Peyer's patch (tissue), 4 donors: ENCODE results near the gene IL23A. TPM values are rescaled to one million over a fixed set of nuclear protein-coding genes. Genes with fewer than 3 reads are reported as not detected.

Source experiments
- DNase-seq, 3 donors: peaks; one replicate each; pipeline ENCODE4 v3.0.0-alpha.2; 2017 to 2019
- H3K27ac ChIP-seq, 4 donors: fragments of 200-600 bp; sonication (generic); one replicate each; pipeline ENCODE4 v1.5.1; 2016 to 2019
- H3K27me3 ChIP-seq, 2 donors: fragments of 200-600 bp; sonication (generic); one replicate each; pipeline ENCODE4 v1.5.1; 2019
- H3K36me3 ChIP-seq, 3 donors: fragments of 200-600 bp; sonication (generic); one replicate each; pipeline ENCODE4 v1.5.1; 2016 to 2019
- H3K4me1 ChIP-seq, 4 donors: fragments of 200-600 bp; sonication (generic); one replicate each; pipeline ENCODE4 v1.5.1; 2016 to 2019
- H3K4me3 ChIP-seq, 4 donors: fragments of 200-600 bp; sonication (generic); 1 replicate in 3 of 4; 2 replicates in 1 of 4; pipeline ENCODE4 v1.5.1; 2016 to 2019; ENCODE audit warnings: mild to moderate bottlenecking in 1 of 4
- H3K9me3 ChIP-seq, 4 donors: fragments of 200-600 bp; sonication (generic); one replicate each; pipeline ENCODE4 v1.5.1; 2016 to 2019; ENCODE audit warnings: mild to moderate bottlenecking in 1 of 4
- POLR2A ChIP-seq, 2 donors: fragments of 450-650 bp; IDR thresholded peaks; one replicate each; pipeline ENCODE4 v1.5.1; 2017; ENCODE audit warnings: antibody characterized with exemption in 2 of 2, mild to moderate bottlenecking in 2 of 2, moderate library complexity in 2 of 2
- total RNA-seq, 4 donors: library from RNA; depleted of rRNA; stranded (reverse); fragments of >200 nt; gene quantifications; one replicate each; pipeline ENCODE4 v1.1.0, GENCODE V29; 2016
- TF ChIP-seq, protein P1 (sequence below), 6 experiments: fragments of 450-650 bp in 4 of 6; fragments of 200-600 bp in 2 of 6; sonication (generic) in 1 of 6; IDR thresholded peaks; one replicate each; pipeline ENCODE4 v1.5.1; 2017 to 2019; ENCODE audit warnings: antibody characterized with exemption in 6 of 6, mild to moderate bottlenecking in 3 of 6, moderate library complexity in 1 of 6

Gene IL23A
- total RNA-seq, 4 donors from 2014 or later = 3.1 to 5.8 TPM; not detected in 2

DNA sequence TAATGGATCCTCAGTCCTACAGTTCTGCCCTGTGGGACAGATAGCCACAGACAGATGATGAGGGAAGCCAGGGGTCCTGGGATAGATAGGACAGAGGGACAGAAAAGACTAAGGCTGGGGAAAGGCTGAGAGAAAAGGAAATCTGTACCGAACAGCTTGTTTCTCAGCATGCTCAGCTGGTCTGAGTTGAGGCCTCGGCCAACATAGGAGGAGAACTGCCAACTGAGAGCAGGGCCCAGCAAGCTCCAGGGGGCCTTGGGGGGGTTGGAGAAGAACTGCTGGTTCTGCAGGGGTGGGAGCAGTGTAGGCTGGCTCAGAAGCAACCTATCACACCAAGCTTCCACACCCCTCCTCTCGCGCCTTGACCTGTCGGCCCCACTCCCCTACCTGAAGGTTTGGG, 10.1 kb downstream of the IL23A start:
- H3K36me3 ChIP-seq = peaks cover 0 to 97% (median 0%) of the 10 kb centered on the region in 3 donors
- no peak overlapping the region for H3K4me3 ChIP-seq
- TF ChIP-seq, protein P1, sequence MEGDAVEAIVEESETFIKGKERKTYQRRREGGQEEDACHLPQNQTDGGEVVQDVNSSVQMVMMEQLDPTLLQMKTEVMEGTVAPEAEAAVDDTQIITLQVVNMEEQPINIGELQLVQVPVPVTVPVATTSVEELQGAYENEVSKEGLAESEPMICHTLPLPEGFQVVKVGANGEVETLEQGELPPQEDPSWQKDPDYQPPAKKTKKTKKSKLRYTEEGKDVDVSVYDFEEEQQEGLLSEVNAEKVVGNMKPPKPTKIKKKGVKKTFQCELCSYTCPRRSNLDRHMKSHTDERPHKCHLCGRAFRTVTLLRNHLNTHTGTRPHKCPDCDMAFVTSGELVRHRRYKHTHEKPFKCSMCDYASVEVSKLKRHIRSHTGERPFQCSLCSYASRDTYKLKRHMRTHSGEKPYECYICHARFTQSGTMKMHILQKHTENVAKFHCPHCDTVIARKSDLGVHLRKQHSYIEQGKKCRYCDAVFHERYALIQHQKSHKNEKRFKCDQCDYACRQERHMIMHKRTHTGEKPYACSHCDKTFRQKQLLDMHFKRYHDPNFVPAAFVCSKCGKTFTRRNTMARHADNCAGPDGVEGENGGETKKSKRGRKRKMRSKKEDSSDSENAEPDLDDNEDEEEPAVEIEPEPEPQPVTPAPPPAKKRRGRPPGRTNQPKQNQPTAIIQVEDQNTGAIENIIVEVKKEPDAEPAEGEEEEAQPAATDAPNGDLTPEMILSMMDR (IDR thresholded peaks at IDR 0.05) = no peak
- TF ChIP-seq POLR2A (IDR thresholded peaks at IDR 0.05) = no peak
- H3K27me3 ChIP-seq = no peaks in the 10 kb centered on the region
- no peaks in the 10 kb centered on the region for H3K9me3 ChIP-seq
- no peaks in the 10 kb centered on the region for H3K4me1 ChIP-seq
- peak in 1 of 3 donors; percentile 7 for DNase-seq
- H3K27ac ChIP-seq = no peak overlapping the region

DNA sequence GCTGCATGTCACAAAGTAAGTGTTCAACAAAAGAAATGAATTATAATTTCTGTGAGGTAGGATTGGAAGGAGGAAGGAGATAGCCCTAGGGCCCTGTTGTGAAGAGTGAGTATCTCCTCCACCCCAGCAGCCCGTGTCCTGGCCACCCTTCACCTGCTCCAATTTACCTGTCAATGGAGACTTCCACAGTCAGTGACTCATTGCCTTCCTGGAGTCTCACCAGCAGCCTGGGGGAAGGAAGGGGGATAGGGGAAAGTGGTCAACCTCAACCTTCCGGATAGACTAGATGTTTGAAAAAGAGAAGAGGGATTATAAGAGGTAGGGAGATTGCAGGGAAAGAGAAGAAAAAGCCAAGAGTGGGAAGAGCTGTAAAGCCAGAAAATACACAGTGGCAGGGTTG, 12.0 kb downstream of the IL23A start:
- H3K27ac ChIP-seq = no peak overlapping the region
- TF ChIP-seq, protein P1 (IDR thresholded peaks at IDR 0.05) = no peak
- no peak for TF ChIP-seq POLR2A (IDR thresholded peaks at IDR 0.05)
- no peaks in the 10 kb centered on the region for H3K27me3 ChIP-seq
- H3K36me3 ChIP-seq = peaks cover 0 to 99% (median 0%) of the 10 kb centered on the region in 3 donors
- H3K4me3 ChIP-seq = no peak overlapping the region
- H3K9me3 ChIP-seq = no peaks in the 10 kb centered on the region
- peak in 1 of 3 donors; percentile 22 for DNase-seq
- H3K4me1 ChIP-seq = no peaks in the 10 kb centered on the region

DNA sequence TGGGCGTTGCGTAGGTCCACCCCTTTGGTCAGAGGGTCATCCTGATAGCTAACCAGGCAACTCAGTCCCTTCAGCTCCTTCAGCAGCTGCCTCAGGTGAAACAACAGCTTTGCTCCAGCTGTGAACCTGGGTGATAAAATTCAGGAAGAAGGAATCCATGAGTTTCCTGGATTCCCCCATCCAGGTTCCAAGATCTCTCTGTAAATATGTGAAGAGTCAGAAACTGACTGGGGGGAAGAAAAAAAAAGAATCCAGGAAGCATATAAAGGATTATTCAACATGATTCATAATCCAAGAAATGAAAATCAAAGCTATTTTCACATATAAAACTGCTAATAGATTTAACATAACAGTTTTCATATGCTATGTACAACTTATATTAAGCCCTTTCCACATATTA, 12.6 kb downstream of the IL23A start:
- TF ChIP-seq, protein P1 (IDR thresholded peaks at IDR 0.05) = no peak
- TF ChIP-seq POLR2A (IDR thresholded peaks at IDR 0.05) = no peak
- H3K4me1 ChIP-seq = no peaks in the 10 kb centered on the region
- H3K9me3 ChIP-seq = no peaks in the 10 kb centered on the region
- peaks cover 0 to 99% (median 0%) of the 10 kb centered on the region in 3 donors for H3K36me3 ChIP-seq
- DNase-seq = peak in 1 of 3 donors; percentile 7
- no peak overlapping the region for H3K4me3 ChIP-seq
- H3K27ac ChIP-seq = no peak overlapping the region
- H3K27me3 ChIP-seq = no peaks in the 10 kb centered on the region

DNA sequence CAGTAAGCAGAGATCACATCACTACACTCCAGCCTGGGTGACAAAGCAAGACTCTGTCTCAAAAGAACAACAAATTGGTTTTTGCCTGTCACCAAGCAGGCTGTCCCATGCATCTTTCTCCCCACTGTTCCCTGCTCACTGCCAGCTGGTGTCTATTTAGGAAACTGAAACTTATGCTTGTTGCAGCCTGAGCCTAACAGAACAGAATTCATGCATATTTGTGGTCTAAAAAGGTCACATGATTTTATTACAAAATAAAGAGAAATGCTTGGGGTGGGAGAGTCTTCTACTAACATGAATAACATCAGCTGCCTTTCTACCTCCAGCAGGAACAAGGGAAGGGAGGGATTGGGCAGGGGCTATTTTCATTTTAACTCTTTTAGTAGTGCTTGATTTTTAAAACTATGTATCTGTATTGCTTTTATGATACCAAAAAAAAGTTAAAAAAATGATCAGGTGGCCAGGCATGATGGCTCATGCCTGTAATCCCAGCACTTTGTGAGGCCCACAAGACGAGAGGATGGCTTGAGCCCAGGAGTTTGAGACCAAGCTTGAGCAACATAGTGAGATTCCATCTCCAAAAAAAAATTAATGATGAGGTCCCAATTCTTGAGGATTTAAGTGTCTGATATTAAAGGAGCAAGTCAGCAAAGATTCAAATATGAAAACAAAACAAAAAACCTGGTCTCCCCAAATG, 20.3 kb downstream of the IL23A start:
- Histone ChIP-seq H3K27ac (peak overlapping the region; percentile 84 to 94 (median 87)), H3K36me3 (peaks cover 0 to 28% (median 0%) of the 10 kb centered on the region in 3 donors), H3K4me1 (peaks cover 0 to 17% (median 2%) of the 10 kb centered on the region in 4 donors), H3K4me3 (peak overlapping the region; percentile 62 to 97 (median 74)), H3K27me3 (no peaks in the 10 kb centered on the region), H3K9me3 (no peaks in the 10 kb centered on the region)
- DNase-seq = peak in 1 of 3 donors; percentile 46
- TF ChIP-seq, protein P1 (IDR thresholded peaks at IDR 0.05) = no peak
- TF ChIP-seq POLR2A (IDR thresholded peaks at IDR 0.05) = no peak

DNA sequence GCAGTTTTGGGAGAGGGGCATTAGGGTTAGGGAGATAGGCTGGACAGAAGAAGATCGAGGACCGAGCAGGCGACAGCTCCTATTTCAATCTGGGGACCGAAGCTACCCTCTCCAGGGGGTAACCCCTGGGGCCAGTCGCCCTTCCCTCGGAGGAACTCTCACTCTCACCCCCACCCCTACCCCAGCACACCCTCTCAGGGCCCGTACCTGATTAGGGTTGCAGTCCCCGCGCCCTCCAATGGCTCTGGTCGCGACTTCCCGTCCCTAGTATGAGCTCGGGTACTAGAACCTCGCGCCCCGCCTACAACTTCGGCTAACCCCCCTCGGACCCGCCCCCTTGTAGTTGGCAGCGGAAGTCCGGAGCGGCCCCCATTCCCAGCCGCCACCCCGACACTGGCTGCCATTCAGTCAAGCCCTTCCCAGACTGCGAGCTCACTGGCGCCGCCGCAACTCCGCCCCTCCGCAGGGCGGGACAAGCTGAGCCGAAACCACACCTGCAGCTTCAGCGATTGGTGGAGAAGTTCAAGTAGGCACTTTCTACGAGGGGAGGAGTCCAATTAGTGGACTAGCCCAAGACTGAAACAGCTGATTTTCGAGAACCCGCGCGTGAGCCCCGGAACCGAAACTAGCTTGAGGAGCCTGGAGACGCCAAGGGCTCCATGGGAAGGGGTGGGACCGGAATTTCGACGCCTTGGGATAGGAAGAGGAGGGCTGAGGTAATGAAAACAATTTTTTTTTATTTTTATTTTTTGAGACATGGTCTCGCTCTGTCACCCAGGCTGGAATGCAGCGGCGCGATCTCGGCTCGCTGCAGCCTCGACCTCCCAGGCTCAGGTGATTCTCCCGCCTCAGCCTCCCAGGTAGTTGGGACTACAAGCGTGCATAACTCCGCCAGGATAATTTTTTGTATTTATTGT, 21.4 kb downstream of the IL23A start, which contains the start of gene STAT2:
Gene STAT2, minus strand, starts transcription at position 257 of the 917 bp plus-strand sequence. CDS start 3,536 bp downstream, outside the sequence.
- peak; percentile 99 to 100 (median 100) for DNase-seq
- TF ChIP-seq, protein P1 (IDR thresholded peaks at IDR 0.05) = peak in 2 of 6 experiments; percentile 2 to 20
- peak; percentile 71 to 85 for TF ChIP-seq POLR2A (IDR thresholded peaks at IDR 0.05)
- Histone ChIP-seq H3K4me1 (peaks cover 0 to 17% (median 2%) of the 10 kb centered on the region in 4 donors), H3K27ac (peak within 1 kb of the TSS; percentile 84 to 94 (median 87)), H3K27me3 (no peaks in the 10 kb centered on the region), H3K4me3 (peak within 1 kb of the TSS; percentile 62 to 97 (median 74)), H3K36me3 (peaks cover 0 to 17% (median 0%) of the 10 kb centered on the region in 3 donors), H3K9me3 (no peaks in the 10 kb centered on the region)
